ENCODE measurements around the gene UBAP1L.

The UBAP1L gene

DNA sequence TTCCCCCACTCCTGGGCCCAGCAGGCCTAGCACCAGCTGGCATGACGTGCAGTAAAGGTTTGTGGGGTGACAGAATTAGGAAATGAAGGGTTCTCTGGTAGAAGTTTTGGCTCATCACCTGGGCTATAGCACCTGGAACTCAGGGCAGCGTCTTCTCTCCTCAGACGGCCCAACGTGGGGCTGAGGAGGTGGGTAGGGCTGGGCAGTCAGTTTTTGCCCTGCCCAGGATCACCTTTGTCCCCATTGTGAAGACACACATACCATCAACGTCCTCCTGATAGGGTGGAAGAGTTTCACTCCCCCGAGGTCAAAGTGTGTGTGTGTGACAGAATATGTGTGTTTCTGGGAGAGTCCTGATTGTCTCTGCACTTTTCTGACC, 26.4 kb downstream of the UBAP1L start:
- Histone ChIP-seq H3K4me1 (ENCODE audit: insufficient read depth, poor library complexity, severe bottlenecking) (no peaks in the 10 kb centered on the region), H3K27ac (ENCODE audit: poor library complexity, severe bottlenecking) (no peak overlapping the region), H3K9me3 (ENCODE audit: severe bottlenecking) (no peaks in the 10 kb centered on the region), H3K36me3 (ENCODE audit: low read depth) (no peaks in the 10 kb centered on the region), H3K4me3 (ENCODE audit: severe bottlenecking) (no peak overlapping the region), H3K27me3 (ENCODE audit: insufficient read depth, poor library complexity, severe bottlenecking) (no peaks in the 10 kb centered on the region)
- ATAC-seq (ENCODE audit: low read depth) = no peak
- TF ChIP-seq, protein P1, sequence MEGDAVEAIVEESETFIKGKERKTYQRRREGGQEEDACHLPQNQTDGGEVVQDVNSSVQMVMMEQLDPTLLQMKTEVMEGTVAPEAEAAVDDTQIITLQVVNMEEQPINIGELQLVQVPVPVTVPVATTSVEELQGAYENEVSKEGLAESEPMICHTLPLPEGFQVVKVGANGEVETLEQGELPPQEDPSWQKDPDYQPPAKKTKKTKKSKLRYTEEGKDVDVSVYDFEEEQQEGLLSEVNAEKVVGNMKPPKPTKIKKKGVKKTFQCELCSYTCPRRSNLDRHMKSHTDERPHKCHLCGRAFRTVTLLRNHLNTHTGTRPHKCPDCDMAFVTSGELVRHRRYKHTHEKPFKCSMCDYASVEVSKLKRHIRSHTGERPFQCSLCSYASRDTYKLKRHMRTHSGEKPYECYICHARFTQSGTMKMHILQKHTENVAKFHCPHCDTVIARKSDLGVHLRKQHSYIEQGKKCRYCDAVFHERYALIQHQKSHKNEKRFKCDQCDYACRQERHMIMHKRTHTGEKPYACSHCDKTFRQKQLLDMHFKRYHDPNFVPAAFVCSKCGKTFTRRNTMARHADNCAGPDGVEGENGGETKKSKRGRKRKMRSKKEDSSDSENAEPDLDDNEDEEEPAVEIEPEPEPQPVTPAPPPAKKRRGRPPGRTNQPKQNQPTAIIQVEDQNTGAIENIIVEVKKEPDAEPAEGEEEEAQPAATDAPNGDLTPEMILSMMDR (IDR thresholded peaks at IDR 0.05; ENCODE audit: poor library complexity, severe bottlenecking) = no peak
- DNase-seq (ENCODE audit: low spot score) = no peak

GRCh38 chr15:65087873-65088642, 26.9 kb downstream of the UBAP1L start:
- no peaks in the 10 kb centered on the region for H3K36me3 ChIP-seq (ENCODE audit: low read depth)
- H3K27me3 ChIP-seq (ENCODE audit: insufficient read depth, poor library complexity, severe bottlenecking) = no peaks in the 10 kb centered on the region
- peak; percentile 60 for DNase-seq (ENCODE audit: low spot score)
- TF ChIP-seq, protein P1 (IDR thresholded peaks at IDR 0.05; ENCODE audit: poor library complexity, severe bottlenecking) = no peak
- H3K9me3 ChIP-seq (ENCODE audit: severe bottlenecking) = no peaks in the 10 kb centered on the region
- no peak for ATAC-seq (ENCODE audit: low read depth)
- H3K4me1 ChIP-seq (ENCODE audit: insufficient read depth, poor library complexity, severe bottlenecking) = no peaks in the 10 kb centered on the region
- H3K27ac ChIP-seq (ENCODE audit: poor library complexity, severe bottlenecking) = no peak overlapping the region
- no peak overlapping the region for H3K4me3 ChIP-seq (ENCODE audit: severe bottlenecking)

DNA sequence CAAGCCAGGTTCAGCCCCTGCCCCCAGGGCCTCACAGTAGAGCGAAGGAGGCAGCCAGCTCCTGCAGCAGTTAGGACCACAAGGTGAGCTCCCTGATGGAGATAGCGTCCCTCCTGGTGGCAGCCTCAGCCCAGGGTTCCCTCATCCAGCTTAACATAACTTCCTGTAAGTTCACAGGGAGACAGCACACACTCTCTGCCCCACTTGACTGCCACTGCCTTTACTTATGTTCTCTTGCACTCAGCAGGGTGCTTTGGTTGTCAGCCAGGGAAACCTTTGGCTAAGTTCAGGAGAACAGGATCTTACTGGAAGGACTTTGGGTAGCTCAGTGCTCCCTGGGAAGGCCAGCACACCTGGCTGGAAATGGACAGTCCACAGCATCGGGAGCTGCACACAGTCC, 27.6 kb downstream of the UBAP1L start:
- H3K4me3 ChIP-seq (ENCODE audit: severe bottlenecking) = no peak overlapping the region
- H3K27me3 ChIP-seq (ENCODE audit: insufficient read depth, poor library complexity, severe bottlenecking) = no peaks in the 10 kb centered on the region
- no peak overlapping the region for H3K27ac ChIP-seq (ENCODE audit: poor library complexity, severe bottlenecking)
- no peaks in the 10 kb centered on the region for H3K36me3 ChIP-seq (ENCODE audit: low read depth)
- TF ChIP-seq, protein P1 (IDR thresholded peaks at IDR 0.05; ENCODE audit: poor library complexity, severe bottlenecking) = no peak
- no peaks in the 10 kb centered on the region for H3K4me1 ChIP-seq (ENCODE audit: insufficient read depth, poor library complexity, severe bottlenecking)
- no peak for ATAC-seq (ENCODE audit: low read depth)
- DNase-seq (ENCODE audit: low spot score) = no peak
- no peaks in the 10 kb centered on the region for H3K9me3 ChIP-seq (ENCODE audit: severe bottlenecking)

GRCh38 chr15:65086680-65087111, 28.3 kb downstream of the UBAP1L start:
- TF ChIP-seq, protein P1 (IDR thresholded peaks at IDR 0.05; ENCODE audit: poor library complexity, severe bottlenecking) = peak; percentile 45
- H3K36me3 ChIP-seq (ENCODE audit: low read depth) = no peaks in the 10 kb centered on the region
- H3K4me1 ChIP-seq (ENCODE audit: insufficient read depth, poor library complexity, severe bottlenecking) = no peaks in the 10 kb centered on the region
- H3K27ac ChIP-seq (ENCODE audit: poor library complexity, severe bottlenecking) = no peak overlapping the region
- ATAC-seq (ENCODE audit: low read depth) = peak; percentile 25
- H3K9me3 ChIP-seq (ENCODE audit: severe bottlenecking) = no peaks in the 10 kb centered on the region
- DNase-seq (ENCODE audit: low spot score) = peak; percentile 63
- no peaks in the 10 kb centered on the region for H3K27me3 ChIP-seq (ENCODE audit: insufficient read depth, poor library complexity, severe bottlenecking)
- H3K4me3 ChIP-seq (ENCODE audit: severe bottlenecking) = no peak overlapping the region

DNA sequence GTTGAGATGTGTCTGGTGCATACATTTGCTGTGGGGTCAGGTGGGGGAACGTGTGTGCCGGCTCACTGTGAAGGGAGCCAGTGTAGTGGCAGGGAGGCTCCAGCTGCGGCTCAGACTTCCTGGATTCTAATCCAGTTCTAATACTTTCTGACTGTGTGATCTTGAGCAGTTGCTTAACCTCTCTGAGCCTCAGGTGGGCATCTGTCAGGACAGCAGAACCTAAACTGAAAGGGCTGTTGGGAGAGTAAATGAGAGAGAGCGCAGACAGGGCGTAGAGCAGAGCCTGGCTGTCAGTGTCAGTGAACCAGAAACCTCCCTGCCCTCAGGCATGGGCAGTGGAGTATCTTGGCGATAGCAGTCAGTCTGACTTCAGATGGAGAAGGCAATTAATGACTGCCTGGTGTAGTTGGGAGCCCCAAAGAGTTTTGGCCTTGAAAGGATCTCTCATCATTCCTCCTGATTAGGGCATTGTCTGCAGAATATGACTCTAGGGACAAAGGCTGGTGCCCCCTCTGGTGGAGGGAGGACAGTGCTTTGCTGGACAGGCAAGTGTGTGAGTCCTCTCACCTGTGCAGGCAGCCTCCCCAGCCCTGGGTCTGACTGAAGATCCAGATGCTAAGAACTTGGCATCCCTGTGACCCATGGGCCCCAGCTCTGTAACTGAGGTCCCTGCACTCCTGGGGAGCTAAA, 28.9 kb downstream of the UBAP1L start:
- DNase-seq (ENCODE audit: low spot score) = no peak
- Histone ChIP-seq H3K4me1 (ENCODE audit: insufficient read depth, poor library complexity, severe bottlenecking) (no peaks in the 10 kb centered on the region), H3K36me3 (ENCODE audit: low read depth) (no peaks in the 10 kb centered on the region), H3K27me3 (ENCODE audit: insufficient read depth, poor library complexity, severe bottlenecking) (no peaks in the 10 kb centered on the region), H3K27ac (ENCODE audit: poor library complexity, severe bottlenecking) (no peak overlapping the region), H3K4me3 (ENCODE audit: severe bottlenecking) (no peak overlapping the region), H3K9me3 (ENCODE audit: severe bottlenecking) (no peaks in the 10 kb centered on the region)
- peak; percentile 56 for ATAC-seq (ENCODE audit: low read depth)
- TF ChIP-seq, protein P1 (IDR thresholded peaks at IDR 0.05; ENCODE audit: poor library complexity, severe bottlenecking) = peak; percentile 57
